HS-5 (cell line): ENCODE results near the gene DHRS4L2.
A peak's percentile ranks its signal among the peaks of the same experiment; 100 is the strongest.
"Not testable (repeated sequence)": the region's sequence is repeated elsewhere in the genome, so short reads cannot be mapped to it uniquely, and the experiment has no call there.

Experiments
- DNase-seq: peaks from one replicate; pipeline ENCODE4 v3.0.0-alpha.2; 2012; ENCODE audit warnings: low read depth

Gene DHRS4L2

DNA sequence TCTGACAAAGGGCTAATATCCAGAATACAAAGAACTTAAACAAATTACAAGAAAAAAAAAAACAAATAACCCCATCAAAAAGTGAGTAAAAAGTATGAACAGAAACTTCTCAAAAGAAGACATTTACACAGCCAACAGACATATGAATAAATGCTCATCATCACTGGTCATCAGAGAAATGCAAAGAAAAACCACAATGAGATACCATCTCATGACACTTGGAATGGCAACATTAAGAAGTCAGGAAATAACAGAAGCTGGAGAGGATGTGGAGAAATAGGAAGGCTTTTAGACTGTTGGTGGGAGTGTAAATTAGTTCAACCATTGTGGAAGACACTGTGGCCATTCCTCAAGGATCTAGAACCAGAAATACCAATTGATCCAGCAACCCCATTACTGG is 30.2 kb downstream of the DHRS4L2 start:
- not testable (repeated sequence) for DNase-seq

DNA sequence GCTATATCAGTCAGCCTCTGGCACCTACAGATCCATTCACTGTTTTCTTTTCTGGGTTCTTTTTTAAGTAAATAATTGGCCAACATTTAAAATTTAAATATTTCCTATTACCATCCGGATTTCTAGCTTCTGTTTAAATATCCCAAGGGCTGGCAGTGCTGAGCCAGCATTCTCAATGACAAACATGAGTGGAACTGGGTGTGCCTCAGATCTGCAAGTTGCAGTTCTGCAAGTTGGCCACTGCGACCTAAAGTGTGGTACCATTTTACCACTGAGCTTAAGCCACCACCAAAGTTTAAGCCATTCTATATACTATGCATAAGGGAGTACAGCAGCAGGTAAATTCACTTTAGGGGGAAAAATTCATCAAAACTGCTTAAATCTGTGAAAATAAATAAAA is 31.2 kb downstream of the DHRS4L2 start:
- not testable (repeated sequence) for DNase-seq

DNA sequence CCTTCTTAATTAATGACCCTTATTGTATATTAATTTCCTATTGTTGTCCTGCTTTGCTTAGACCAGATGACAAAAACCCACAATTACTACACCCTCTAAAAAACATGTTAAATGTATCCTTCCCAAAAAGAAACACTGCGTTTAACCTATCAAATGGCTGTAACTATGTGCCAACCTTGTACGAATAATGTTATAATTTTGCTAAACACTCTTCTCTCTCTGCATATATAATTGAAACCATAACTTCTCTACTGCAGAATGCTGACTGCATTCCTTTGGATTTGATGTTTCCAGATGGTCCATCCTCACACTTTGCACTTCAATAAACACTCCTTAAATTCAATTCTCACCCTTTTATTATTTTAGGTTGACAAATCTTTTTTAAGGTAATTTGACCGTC is 31.8 kb downstream of the DHRS4L2 start:
- not testable (repeated sequence) for DNase-seq

DNA sequence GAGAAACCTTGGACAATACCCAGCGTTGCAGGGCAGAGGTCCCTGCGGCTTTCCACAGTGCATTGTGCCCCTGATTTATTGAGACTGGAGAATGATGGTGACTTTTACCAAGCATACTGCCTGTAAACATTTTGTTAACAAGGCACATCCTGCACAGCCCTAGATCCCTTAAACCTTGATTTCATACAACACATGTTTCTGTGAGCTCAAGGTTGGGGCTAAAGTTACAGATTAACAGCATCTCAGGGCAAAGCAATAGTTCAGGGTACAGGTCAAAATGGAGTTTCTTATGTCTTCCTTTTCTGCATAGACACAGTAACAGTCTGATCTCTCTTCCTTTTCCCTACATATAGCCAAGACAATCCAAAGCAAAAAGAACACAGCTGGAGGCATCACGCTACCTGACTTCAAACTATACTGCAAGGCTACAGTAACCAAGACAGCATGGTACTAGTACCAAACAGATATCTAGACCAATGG is 36.2 kb downstream of the DHRS4L2 start:
- DNase-seq = not testable (repeated sequence)

DNA sequence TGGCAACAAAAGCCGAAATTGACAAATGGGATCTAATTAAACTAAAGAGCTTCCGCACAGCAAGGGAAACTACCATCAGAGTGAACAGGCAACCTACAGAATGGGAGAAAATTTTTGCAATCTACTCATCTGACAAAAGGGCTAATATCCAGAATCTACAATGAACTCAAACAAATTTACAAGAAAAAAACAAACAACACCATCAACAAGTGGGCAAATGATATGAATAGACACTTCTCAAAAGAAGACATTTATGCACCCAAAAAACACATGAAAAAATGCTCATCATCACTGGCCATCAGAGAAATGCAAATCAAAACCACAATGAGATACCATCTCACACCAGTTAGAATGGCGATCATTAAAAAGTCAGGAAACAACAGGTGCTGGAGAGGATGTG is 41.0 kb downstream of the DHRS4L2 start:
- not testable (repeated sequence) for DNase-seq

DNA sequence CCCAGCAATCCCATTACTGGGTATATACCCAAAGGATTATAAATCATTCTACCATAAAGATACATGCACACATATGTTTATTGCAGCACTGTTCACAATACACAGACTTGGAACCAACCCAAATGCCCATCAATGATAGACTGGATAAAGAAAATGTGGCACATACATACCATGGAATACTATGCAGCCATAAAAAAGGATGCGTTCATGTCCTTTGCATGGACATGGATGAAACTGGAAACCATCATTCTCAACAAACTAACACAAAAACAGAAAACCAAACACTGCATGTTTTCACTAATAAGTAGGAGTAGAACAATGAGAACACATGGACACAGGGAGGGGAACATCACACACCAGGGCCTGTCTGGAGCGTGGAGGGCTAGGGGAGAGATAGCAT is 42.6 kb downstream of the DHRS4L2 start:
- DNase-seq = not testable (repeated sequence)

DNA sequence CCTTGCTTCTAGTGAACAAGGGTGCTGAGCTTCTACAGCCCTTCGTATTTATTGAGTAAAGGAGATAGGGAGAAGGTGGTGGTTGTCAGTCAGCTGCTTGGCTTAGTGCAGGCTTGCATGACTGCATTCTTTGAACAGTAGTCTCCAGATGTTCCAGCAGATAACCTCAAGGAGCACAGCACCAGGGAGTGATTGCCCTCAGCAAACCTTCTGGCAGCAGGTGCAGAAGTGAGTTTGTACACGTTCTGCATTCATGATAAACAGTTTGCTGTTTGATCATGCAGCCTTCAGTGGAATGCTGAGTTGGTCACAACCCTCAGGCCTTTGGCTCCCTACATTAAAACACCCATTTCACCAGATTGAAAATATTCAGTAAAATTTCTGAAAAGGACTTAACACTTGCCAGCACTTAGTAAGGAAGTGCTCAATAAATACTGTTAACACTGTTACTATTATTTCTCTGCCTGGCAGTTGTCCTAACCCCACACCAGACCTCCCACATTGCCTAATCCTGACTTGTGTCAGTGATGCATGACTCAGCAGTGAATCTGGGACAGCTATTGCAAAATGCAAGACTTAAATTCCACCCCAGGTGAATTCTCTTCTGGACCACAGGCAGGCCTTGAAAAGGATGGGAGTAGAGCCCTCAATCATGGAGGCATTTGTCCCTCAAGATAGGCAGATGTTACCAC is 44.1 kb downstream of the DHRS4L2 start:
- DNase-seq = peak; percentile 30

DNA sequence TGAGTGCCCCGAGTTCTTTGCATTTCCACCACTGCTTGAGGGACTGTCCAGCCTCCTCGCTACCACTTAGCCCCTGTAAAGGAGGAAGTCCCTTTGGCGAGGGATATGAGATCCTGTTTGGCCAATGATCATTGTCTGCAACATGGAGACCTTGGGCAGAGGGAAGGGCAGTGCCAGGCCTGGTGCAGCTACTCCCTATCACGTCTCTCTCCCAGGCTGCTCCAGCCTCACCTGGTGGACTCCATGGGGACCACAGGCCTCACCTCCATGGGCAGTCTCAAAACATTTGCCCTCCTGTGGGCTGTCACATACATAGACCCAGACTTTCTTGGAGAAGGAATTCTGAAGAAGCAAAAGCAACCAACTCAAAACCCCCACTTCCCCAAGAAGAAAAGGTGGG is 47.0 kb downstream of the DHRS4L2 start:
- DNase-seq = not testable (repeated sequence)

DNA sequence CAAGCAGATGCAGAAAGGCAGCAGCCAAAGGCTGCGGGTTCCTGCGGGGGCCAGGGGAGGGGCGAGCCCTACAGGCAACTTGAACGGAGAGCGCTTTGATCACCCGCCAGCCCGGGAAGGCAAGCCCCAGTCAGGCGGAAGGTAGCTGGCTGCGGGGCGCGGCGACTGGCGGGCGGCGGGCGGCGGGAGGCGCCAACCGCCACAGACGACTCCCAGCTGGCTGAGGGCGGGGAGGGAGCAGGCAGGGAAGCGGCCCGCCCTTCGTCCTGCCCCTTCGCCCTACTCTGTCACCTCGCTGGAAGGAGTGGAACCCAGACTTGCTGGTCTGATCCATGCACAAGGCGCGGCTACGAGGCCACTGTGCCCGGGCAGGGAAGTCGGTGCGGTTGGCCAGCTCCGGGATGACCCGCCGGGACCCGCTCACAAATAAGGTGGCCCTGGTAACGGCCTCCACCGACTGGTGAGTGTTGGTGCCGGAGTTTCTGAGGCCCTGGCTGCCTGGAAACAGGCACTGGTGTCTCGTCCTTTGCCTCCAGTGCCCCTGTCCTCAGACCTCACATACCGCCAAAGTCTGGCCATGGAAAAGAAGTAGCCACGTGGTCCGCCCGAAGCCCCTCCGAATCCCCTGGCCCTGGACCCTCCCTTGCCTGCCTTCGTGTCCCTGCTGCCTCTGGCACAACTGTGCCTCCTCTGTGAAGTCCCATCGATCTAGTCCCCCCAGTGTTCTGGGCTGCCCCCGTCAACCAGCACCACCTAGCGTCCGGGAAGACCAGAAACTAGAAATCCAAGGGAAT is 47.6 kb downstream of the DHRS4L2 start:
- peak; percentile 45 for DNase-seq

DNA sequence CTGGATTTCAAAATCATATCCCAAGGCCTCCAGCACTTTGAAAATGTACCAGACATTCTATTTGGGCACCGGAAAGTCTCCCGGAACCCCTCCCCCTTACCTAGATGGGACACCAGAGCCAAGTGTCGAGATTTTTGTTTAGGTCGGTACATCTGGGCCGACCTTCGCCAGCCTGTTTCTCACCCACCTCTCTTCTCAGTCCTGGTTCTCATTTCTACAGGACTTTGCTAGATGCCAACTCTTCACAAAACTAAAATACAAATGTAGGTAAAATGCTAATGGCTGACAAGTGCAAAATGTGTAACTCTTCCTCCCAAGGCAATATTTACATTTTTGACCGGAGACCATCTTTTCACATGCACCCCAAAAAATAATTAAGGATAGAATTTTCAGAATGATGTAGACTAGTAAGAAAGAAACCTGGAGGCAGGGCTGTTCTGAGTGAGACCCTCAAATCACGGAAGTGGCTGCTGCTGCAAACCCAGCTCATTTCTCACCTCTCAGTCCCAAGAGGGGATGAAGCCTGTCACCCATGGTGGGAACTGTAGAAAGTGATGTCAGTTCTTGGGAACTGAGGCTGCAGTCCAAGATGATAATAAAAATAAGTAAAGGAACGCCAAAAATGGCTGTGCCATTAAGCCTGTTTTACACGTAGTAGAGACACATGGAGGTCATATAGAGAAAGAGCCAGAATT is 48.4 kb downstream of the DHRS4L2 start:
- DNase-seq = not testable (repeated sequence)

DNA sequence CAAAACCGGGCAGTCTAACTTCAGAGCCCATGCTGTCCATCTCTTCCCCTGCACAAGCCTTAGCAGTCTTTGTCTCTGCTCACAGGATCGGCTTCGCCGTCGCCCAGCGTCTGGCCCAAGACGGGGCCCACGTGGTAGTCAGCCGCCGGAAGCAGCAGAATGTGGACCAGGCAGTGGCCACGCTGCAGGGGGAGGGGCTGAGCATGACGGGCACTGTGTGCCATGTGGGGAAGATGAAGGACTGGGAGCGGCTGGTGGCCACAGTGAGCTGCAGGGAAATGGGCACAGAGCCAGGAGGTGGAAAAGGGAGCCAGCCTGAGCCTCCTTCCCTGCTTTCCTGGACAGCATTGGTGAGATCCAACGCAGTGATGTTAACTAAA is 48.9 kb downstream of the DHRS4L2 start:
- no peak for DNase-seq

DNA sequence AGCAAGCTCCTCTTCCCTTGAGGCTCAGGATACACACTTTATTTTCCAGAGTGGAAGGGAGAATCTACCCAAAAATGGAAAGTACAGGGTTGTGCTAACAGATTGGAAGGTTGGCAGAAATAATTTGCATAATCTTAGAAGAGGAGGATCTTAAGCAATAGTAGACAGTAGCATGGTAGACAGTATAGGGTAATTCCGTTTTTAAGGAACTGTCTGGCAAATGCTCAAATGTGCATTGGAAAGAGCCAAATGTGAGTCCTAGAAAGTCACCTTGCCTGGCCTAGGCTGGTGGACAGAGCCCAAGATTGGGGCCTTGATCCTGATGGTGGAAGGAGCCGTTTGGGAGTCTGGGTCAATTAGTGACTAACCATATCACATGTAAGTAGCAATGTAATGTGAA is 50.0 kb downstream of the DHRS4L2 start:
- DNase-seq = no peak

DNA sequence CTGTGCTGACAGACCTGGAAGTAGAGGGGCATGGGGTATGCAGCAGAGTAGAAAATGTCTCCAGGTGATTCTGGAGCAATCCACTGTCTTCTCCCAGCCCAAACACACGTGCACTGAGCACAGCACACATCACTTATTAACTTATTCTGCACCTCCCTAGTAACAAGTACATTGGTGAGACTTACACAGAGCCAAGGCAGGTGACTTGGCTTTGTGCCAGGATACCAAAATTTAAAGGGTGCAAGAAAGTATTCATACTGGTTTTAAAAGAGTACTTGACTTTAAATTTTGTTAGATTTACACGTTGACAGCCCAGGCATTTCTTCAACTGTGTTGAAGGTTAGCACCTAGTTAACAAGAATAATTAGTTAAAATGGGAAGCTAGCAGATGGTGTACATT is 52.0 kb downstream of the DHRS4L2 start:
- DNase-seq = no peak

DNA sequence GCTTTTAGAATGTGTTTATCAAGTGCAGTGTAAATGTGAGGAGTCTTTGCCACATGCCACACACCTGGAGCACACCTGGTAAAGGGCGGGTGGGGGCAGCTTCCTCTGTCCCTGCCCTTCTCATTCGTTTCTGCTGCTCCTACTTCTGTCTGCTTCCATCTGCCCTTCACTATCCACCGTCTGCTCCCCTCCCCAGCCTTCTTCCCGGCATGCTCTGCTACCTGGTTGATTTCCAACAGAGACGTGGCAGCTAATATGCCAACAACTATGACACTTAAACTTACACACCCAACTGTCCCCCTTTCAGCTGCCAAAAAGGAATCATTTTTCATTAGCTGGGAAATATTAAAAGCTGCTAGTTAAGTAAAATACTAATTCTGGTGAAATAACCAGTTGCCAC is 54.0 kb downstream of the DHRS4L2 start:
- no peak for DNase-seq

DNA sequence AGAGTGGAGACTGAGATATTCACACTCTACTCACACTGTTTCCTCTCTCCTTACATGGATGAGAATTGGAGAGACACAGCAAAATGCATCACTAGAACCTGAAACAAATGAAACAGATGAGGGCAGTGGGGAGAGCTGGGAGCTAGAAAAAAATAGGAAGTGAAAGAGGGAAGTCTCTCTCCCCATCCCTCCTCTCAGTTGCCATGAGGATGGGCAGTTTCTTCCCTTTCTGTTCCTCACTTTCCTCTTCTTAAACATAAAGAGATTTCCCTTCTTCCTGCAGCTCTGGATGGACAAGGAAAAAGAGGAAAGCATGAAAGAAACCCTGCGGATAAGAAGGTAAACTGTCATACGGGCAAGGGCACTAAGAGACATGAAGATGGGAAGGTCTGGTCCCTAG is 60.3 kb downstream of the DHRS4L2 start:
- not testable (repeated sequence) for DNase-seq

DNA sequence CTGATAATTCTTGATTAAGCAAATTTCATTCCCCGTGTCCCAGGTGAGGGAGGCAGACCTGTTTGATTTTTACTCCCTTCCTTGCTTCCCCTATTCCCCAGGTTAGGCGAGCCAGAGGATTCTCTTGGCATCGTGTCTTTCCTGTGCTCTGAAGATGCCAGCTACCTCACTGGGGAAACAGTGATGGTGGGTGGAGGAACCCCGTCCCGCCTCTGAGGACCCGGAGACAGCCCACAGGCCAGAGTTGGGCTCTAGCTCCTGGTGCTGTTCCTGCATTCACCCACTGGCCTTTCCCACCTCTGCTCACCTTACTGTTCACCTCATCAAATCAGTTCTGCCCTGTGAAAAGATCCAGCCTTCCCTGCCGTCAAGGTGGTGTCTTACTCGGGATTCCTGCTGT is 62.0 kb downstream of the DHRS4L2 start:
- not testable (repeated sequence) for DNase-seq

DNA sequence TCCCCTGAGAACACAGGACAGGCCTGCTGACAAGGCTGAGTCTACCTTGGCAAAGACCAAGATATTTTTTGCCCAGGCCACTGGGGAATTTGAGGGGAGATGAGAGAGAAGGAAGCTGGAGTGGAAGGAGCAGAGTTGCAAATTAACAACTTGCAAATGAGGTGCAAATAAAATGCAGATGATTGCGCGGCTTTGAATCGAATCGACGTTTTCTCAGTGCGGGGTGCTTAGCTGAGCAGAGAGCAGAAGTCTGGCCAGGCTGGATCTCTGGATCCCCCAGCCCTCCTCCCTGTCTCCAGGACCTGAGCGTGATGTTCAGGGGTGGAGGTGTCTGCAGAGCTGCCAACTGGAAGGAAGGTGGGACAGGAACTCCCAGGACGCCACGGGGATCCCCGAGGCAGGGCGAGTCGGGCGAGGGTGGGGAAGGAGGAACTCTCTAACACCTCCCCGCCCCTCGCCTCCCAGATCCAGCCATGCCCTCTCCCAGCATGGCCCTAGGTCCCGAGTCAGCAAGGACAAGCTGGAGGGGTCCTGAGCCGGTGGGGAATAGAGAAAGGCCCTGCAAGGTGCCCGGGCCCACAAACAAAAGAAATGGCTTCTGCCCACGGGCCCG is 62.6 kb downstream of the DHRS4L2 start:
- no peak for DNase-seq

DNA sequence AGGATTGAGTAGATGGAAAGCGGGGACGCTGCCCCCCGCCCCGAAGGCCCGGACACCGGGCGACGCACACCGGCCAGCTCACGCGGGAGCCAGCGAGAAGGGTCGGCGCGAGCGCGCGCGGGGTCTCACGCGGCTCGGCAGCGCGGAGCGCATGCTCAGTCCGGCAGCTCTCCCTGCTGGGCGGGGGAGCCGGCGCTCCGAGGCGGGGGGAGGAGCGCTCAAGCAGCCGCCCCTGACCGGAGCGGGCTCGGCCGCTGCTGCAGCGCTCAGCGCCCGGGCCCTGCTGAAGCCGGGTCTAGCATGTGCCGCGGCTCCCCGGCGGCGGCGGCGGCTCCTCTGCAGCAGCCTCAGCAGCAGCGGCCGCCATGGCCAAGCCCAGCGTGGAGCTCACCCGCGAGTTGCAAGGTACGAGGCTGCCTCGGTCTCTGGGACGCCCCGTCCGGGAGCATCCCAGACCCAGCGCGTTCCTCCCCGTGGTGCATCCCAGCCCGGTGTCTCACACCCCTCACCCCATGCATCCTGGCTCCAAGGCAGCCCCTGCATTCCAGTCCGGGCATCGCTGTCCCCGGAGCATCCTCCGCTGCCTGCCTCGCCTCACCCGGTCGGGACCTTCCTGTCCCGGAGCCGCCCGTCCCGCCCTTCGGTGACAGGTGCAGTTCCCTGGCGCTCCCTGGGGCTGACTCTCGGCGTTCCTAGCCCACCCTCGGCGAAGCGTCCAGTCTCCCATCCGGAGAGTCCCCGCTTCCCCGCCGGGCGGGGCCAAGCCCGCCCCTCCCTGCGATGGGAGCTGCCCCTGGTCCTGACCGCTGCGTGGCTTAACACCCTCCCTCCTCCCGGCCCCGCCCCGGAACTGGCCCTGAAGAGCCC is 63.3 kb downstream of the DHRS4L2 start, which contains the start of gene CARMIL3:
Gene CARMIL3, plus strand, starts transcription at position 221 of the 867 bp plus-strand sequence. Its CDS starts 145 bp downstream, at position 366.
- no peak for DNase-seq

DNA sequence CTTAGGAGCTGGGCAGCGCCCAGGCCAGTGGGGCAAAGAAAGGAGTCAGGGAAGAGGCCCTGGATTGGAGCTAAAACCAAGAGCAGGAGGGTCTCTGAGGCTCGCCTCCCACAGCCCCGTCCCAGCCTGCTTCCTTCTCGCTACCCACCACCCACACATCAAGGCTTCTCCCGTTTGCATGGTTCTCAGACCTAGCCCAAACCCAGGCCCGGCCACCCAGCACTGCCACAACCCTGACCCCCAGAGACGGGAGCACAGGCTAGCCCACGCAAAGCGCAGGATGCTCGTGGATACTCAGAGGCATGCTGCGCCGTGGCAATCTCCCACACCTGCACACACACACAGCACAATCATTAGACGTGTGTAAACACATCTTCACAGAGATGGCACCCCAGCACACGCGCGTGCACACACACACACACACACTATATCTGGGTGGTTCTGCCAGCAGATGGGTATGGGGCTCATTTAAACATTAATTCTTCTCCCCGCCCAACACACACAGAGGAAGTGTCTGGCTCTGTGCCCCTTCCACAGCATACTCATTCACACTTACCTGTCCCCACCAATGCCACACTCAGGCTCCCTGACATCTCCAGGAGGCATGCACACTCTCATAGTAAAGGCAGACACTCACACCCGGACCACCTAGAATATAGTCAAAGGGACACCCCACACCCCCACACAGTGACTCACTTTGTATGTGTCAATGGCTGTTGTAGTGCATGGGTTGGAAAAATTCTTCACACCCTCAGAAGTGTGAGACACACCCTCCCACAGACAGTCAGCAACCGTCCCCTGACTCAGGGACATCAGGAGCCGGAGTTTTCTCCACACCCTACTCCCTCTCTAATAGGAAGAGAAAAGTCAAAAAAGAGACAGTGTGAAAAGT is 64.2 kb downstream of the DHRS4L2 start:
- no peak for DNase-seq
